ENCODE measurements around the gene ANLN. TPM values are rescaled to one million over a fixed set of nuclear protein-coding genes. Genes with fewer than 3 reads are reported as not detected.

ANLN gene
- total RNA-seq, 1 experiment from 2014 or later, result 78.9 TPM

- no peaks in the 10 kb centered on the region for H3K23me2 ChIP-seq (ENCODE audit: insufficient read length, low read depth, low read length, poor library complexity, severe bottlenecking)
- no peak overlapping the region for H3K4ac ChIP-seq (ENCODE audit: low read depth, low read length)
- H3T11ph ChIP-seq (ENCODE audit: low read length), result no peak overlapping the region
- no peak overlapping the region for H3K27ac ChIP-seq (ENCODE audit: insufficient read length, low read depth, low read length)
- H3K4me3 Mint-ChIP-seq, result no peak overlapping the region
- H3K36me3 Mint-ChIP-seq (ENCODE audit: insufficient read depth in 1 of 3, low read depth in 3 of 3), result no peaks in the 10 kb centered on the region
- H3K9me3 Mint-ChIP-seq, result no peaks in the 10 kb centered on the region; a peak in 2 of 5 replicates
- H4K20me1 ChIP-seq (ENCODE audit: control insufficient read depth, insufficient read depth, insufficient read length), result no peaks in the 10 kb centered on the region
- no peak overlapping the region for H3K14ac ChIP-seq (ENCODE audit: insufficient read depth, low read length)
- peaks cover 16% of the 10 kb centered on the region for H3K27me3 ChIP-seq (ENCODE audit: insufficient read depth, low read length)
- H3K4me1 ChIP-seq (ENCODE audit: insufficient read depth, low read length), result peaks cover 2% of the 10 kb centered on the region; the same call in 1 of the 2 replicates
- H2BK120ac ChIP-seq (ENCODE audit: low read depth, low read length, poor library complexity, severe bottlenecking), result no peak overlapping the region
- no peak overlapping the region for H4K5ac ChIP-seq (ENCODE audit: insufficient read length, low read depth, low read length)
- DNase-seq, result no peak
- no peak overlapping the region for H2AFZ ChIP-seq (ENCODE audit: low read length)
- no peak overlapping the region for H2BK15ac ChIP-seq (ENCODE audit: low read depth, low read length)
- H3K9me3 ChIP-seq (ENCODE audit: control insufficient read depth, low read depth, low read length), result no peaks in the 10 kb centered on the region
- H3K56ac ChIP-seq (ENCODE audit: insufficient read length, low read depth, low read length), result no peak overlapping the region
- H3K27me3 Mint-ChIP-seq (ENCODE audit: low read depth), result peaks cover 63% of the 10 kb centered on the region
- H4K91ac ChIP-seq (ENCODE audit: insufficient read length, low read depth, low read length), result no peak overlapping the region
- H3K79me2 ChIP-seq (ENCODE audit: insufficient read depth, low read length), result no peaks in the 10 kb centered on the region
- peaks cover 17 to 28% of the 10 kb centered on the region in 2 experiments for H3K4me1 Mint-ChIP-seq
- H3K79me1 ChIP-seq (ENCODE audit: insufficient read depth, low read depth, low read length, poor library complexity, severe bottlenecking), result no peaks in the 10 kb centered on the region
- no peak overlapping the region for H2BK12ac ChIP-seq (ENCODE audit: insufficient read length, low read depth, low read length)
- no peak overlapping the region for H3K9ac ChIP-seq (ENCODE audit: extremely low read depth, insufficient read length, low read length)
- H2BK5ac ChIP-seq (ENCODE audit: insufficient read length, low read length), result no peak overlapping the region
- no peak overlapping the region for H4K8ac ChIP-seq (replicated peaks; ENCODE audit: insufficient read length, low read depth, low read length)
- no peak overlapping the region for H3K23ac ChIP-seq (ENCODE audit: insufficient read length, low read depth, low read length)
- no peak for TF ChIP-seq CTCF (conservative IDR thresholded peaks at IDR 0.05)
- no peak overlapping the region for H3K4me2 ChIP-seq (ENCODE audit: insufficient read depth, insufficient read length, low read length)
- no peak overlapping the region for H3K18ac ChIP-seq (ENCODE audit: insufficient read length, low read depth, low read length)
- no CpG with 5 or more reads among the region's 3 CpGs for WGBS (ENCODE audit: extremely low coverage, insufficient read length, low lambda C conversion rate)
- no peak overlapping the region for H3K27ac Mint-ChIP-seq
- no peak overlapping the region for H2BK20ac ChIP-seq (ENCODE audit: low read depth, low read length, poor library complexity, severe bottlenecking)
- H2AK5ac ChIP-seq (ENCODE audit: insufficient read length, low read length), result no peak overlapping the region
Observed at GRCh38 chr7:36355490-36355889, 34.2 kb upstream of the ANLN start.

Measured in H9 (cell line).